ENCODE results near the gene INPP5D. TPM values are rescaled to one million over a fixed set of nuclear protein-coding genes. Genes with fewer than 3 reads are reported as not detected.

Gene INPP5D
- total RNA-seq, 1 donor from 2014 or later = 33.4 TPM

- DNase-seq (ENCODE audit: extremely low spot score in 2 of 2) = no peak
- H3K4me3 ChIP-seq = no peak overlapping the region
- no peaks in the 10 kb centered on the region for H3K36me3 ChIP-seq
- H3K4me1 ChIP-seq = no peaks in the 10 kb centered on the region
- H3K27me3 ChIP-seq = no peaks in the 10 kb centered on the region
- H3K9me3 ChIP-seq = peaks cover 5% of the 10 kb centered on the region
- no peak overlapping the region for H3K27ac ChIP-seq
- no peak for TF ChIP-seq POLR2AphosphoS5 (IDR thresholded peaks at IDR 0.05; ENCODE audit: insufficient read depth in 1 of 2, low read depth in 1 of 2)
- TF ChIP-seq POLR2A (IDR thresholded peaks at IDR 0.05) = no peak
- TF ChIP-seq CTCF (IDR thresholded peaks at IDR 0.05) = no peak
- intact Hi-C loops (cut with DNase I) = no loop called here
These were observed 142.9 kb downstream of the INPP5D start for GRCh38 chr2:233203060-233203459.

GRCh38 chr2:233204286-233204936 is 144.3 kb downstream of the INPP5D start:
- Histone ChIP-seq H3K4me1 (peaks cover 4% of the 10 kb centered on the region), H3K36me3 (no peaks in the 10 kb centered on the region), H3K27me3 (no peaks in the 10 kb centered on the region), H3K9me3 (peaks cover 5% of the 10 kb centered on the region), H3K4me3 (no peak overlapping the region), H3K27ac (no peak overlapping the region)
- no peak for TF ChIP-seq POLR2AphosphoS5 (IDR thresholded peaks at IDR 0.05; ENCODE audit: insufficient read depth in 1 of 2, low read depth in 1 of 2)
- no peak for TF ChIP-seq CTCF (IDR thresholded peaks at IDR 0.05)
- no peak for TF ChIP-seq POLR2A (IDR thresholded peaks at IDR 0.05)
- no peak for DNase-seq (ENCODE audit: extremely low spot score in 2 of 2)
- intact Hi-C loops (cut with DNase I) = no loop called here

- Histone ChIP-seq H3K27ac (no peak overlapping the region), H3K36me3 (no peaks in the 10 kb centered on the region), H3K9me3 (no peaks in the 10 kb centered on the region), H3K4me1 (peaks cover 24% of the 10 kb centered on the region), H3K27me3 (no peaks in the 10 kb centered on the region), H3K4me3 (no peak overlapping the region)
- TF ChIP-seq POLR2AphosphoS5 (IDR thresholded peaks at IDR 0.05; ENCODE audit: insufficient read depth in 1 of 2, low read depth in 1 of 2) = no peak
- intact Hi-C loops (cut with DNase I) = no loop called here
- no peak for DNase-seq (ENCODE audit: extremely low spot score in 2 of 2)
These were observed 148.4 kb downstream of the INPP5D start for GRCh38 chr2:233208382-233209116.

DNA sequence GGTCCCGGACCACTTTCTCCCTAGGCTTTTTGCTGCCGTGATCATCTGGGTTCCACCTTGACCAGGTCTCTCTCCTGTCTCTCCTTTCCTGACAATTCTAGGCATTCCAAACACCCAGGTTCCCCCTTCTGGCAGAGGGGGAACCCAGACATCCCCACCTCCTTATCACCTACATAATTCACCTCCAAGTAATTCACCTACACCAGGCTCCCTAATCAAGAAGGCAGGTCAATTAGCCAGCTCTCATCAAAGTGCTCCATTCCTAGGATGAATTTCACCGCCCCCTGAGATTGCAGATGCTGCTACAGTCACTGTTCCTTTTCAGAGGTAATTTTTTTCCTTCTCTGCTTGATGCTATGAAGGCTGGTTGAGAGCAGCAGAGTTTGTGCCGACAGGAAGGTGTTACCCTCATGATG is 149.0 kb downstream of the INPP5D start:
- no peak for TF ChIP-seq POLR2A (IDR thresholded peaks at IDR 0.05)
- Histone ChIP-seq H3K9me3 (no peaks in the 10 kb centered on the region), H3K36me3 (no peaks in the 10 kb centered on the region), H3K27me3 (no peaks in the 10 kb centered on the region), H3K27ac (no peak overlapping the region), H3K4me3 (no peak overlapping the region), H3K4me1 (peaks cover 24% of the 10 kb centered on the region)
- intact Hi-C loops (cut with DNase I) = no loop called here
- DNase-seq (ENCODE audit: extremely low spot score in 2 of 2) = no peak

GRCh38 chr2:233209533-233210171 is 149.5 kb downstream of the INPP5D start:
- Histone ChIP-seq H3K27me3 (no peaks in the 10 kb centered on the region), H3K36me3 (no peaks in the 10 kb centered on the region), H3K4me1 (peaks cover 24% of the 10 kb centered on the region), H3K4me3 (no peak overlapping the region), H3K9me3 (no peaks in the 10 kb centered on the region), H3K27ac (no peak overlapping the region)
- intact Hi-C loops (cut with DNase I) = no loop called here
- TF ChIP-seq POLR2A (IDR thresholded peaks at IDR 0.05) (no peak), CTCF (IDR thresholded peaks at IDR 0.05) (no peak), POLR2AphosphoS5 (IDR thresholded peaks at IDR 0.05; ENCODE audit: insufficient read depth in 1 of 2, low read depth in 1 of 2) (no peak)
- DNase-seq (ENCODE audit: extremely low spot score in 2 of 2) = no peak

GRCh38 chr2:233210281-233210680 is 150.1 kb downstream of the INPP5D start:
- no peak for DNase-seq (ENCODE audit: extremely low spot score in 2 of 2)
- no peaks in the 10 kb centered on the region for H3K36me3 ChIP-seq
- H3K4me1 ChIP-seq = peaks cover 24% of the 10 kb centered on the region
- no peaks in the 10 kb centered on the region for H3K9me3 ChIP-seq
- H3K27ac ChIP-seq = no peak overlapping the region
- TF ChIP-seq CTCF (IDR thresholded peaks at IDR 0.05) = no peak
- no peak for TF ChIP-seq POLR2A (IDR thresholded peaks at IDR 0.05)
- no peak for TF ChIP-seq POLR2AphosphoS5 (IDR thresholded peaks at IDR 0.05; ENCODE audit: insufficient read depth in 1 of 2, low read depth in 1 of 2)
- H3K27me3 ChIP-seq = no peaks in the 10 kb centered on the region
- intact Hi-C loops (cut with DNase I) = no loop called here
- H3K4me3 ChIP-seq = no peak overlapping the region
